Hepatocyte (in vitro differentiated cells): ENCODE data around the gene ZNF24.

ENCODE experiments used
- CTCF ChIP-seq: fragments of 200-600 bp; sonication (generic); IDR thresholded peaks from 2 replicates; pipeline ENCODE4 v1.5.1; 2016; ENCODE audit warnings: antibody characterized with exemption, mild to moderate bottlenecking; ENCODE audit not compliant: poor library complexity
- EZH2 ChIP-seq: fragments of 200-600 bp; sonication (generic); IDR thresholded peaks from 2 replicates; pipeline ENCODE4 v1.6.1; 2016; ENCODE audit warnings: antibody characterized with exemption, mild to moderate bottlenecking, borderline replicate concordance
- EZH2phosphoT487 ChIP-seq: fragments of 200-600 bp; sonication (generic); IDR thresholded peaks from one replicate; pipeline ENCODE4 v1.6.1; 2018; ENCODE audit warnings: antibody characterized with exemption, mild to moderate bottlenecking, low read depth, moderate library complexity; ENCODE audit not compliant: unreplicated experiment, severe bottlenecking

- no peak for TF ChIP-seq EZH2
- no peak for TF ChIP-seq CTCF
- no peak for TF ChIP-seq EZH2phosphoT487
Measured at GRCh38 chr18:35376742-35377695, 32.8 kb upstream of the ZNF24 start, which contains the start of gene ZNF396.
